SK-N-SH treated with all-trans-retinoic acid at 6 μM for 48 hours (cell line): ENCODE data around the gene SCCPDH.

Source experiments
- ARNTL ChIP-seq: fragments of 450-650 bp; formaldehyde crosslinking; IDR thresholded peaks from 2 replicates; pipeline ENCODE4 v1.5.0; 2020; ENCODE audit warnings: low read depth, mild to moderate bottlenecking, moderate library complexity, borderline replicate concordance
- CSDC2 ChIP-seq: fragments of 250-450 bp; sonication (Bioruptor Pico); IDR thresholded peaks from 2 replicates; pipeline ENCODE4 v1.5.0; 2020; ENCODE audit warnings: mild to moderate bottlenecking, moderate library complexity
- ESRRG ChIP-seq: fragments of 250-450 bp; sonication (Bioruptor Pico); IDR thresholded peaks from 2 replicates; pipeline ENCODE4 v1.6.1; 2021; ENCODE audit warnings: mild to moderate bottlenecking
- GLIS3 ChIP-seq: fragments of 250-450 bp; sonication (Bioruptor Pico); IDR thresholded peaks from 2 replicates; pipeline ENCODE4 v1.5.0; 2020; ENCODE audit warnings: mild to moderate bottlenecking, moderate library complexity
- ISL1 ChIP-seq: fragments of 250-450 bp; sonication (Bioruptor Pico); IDR thresholded peaks from 2 replicates; pipeline ENCODE4 v2.1.2; 2022; ENCODE audit warnings: mild to moderate bottlenecking, moderate library complexity
- OSR1 ChIP-seq: fragments of 250-450 bp; sonication (Bioruptor Pico); IDR thresholded peaks from 2 replicates; pipeline ENCODE4 v1.8.0; 2022; ENCODE audit warnings: moderate library complexity, mild to moderate bottlenecking, inconsistent platforms
- RARB ChIP-seq: fragments of 250-450 bp; sonication (Bioruptor Pico); IDR thresholded peaks from 2 replicates; pipeline ENCODE4 v1.8.0; 2021; ENCODE audit warnings: mild to moderate bottlenecking, moderate library complexity
- SNAI2 ChIP-seq: fragments of 250-450 bp; sonication (Bioruptor Pico); IDR thresholded peaks from 2 replicates; pipeline ENCODE4 v1.5.0; 2020; ENCODE audit warnings: mild to moderate bottlenecking, moderate library complexity
- ZFP3 ChIP-seq: fragments of 250-450 bp; sonication (Bioruptor Pico); IDR thresholded peaks from 2 replicates; pipeline ENCODE4 v1.5.0; 2020; ENCODE audit warnings: mild to moderate bottlenecking, moderate library complexity
- ZFP30 ChIP-seq: fragments of 450-650 bp; formaldehyde crosslinking; IDR thresholded peaks from 2 replicates; pipeline ENCODE4 v1.5.0; 2022; ENCODE audit warnings: mild to moderate bottlenecking, moderate library complexity
- ZNF70 ChIP-seq: fragments of 450-650 bp; formaldehyde crosslinking; IDR thresholded peaks from 2 replicates; pipeline ENCODE4 v1.5.0; 2020; ENCODE audit warnings: mild to moderate bottlenecking, moderate library complexity
- ZNF8 ChIP-seq: fragments of 450-650 bp; formaldehyde crosslinking; IDR thresholded peaks from 2 replicates; pipeline ENCODE4 v1.5.0; 2020; ENCODE audit warnings: mild to moderate bottlenecking, moderate library complexity
- TF ChIP-seq, protein P1 (sequence below): fragments of 250-450 bp; sonication (Bioruptor Pico); IDR thresholded peaks from 2 replicates; pipeline ENCODE4 v1.8.0; 2020; ENCODE audit warnings: mild to moderate bottlenecking, moderate library complexity, borderline replicate concordance
- TF ChIP-seq, protein P2 (sequence below): fragments of 250-450 bp; sonication (Bioruptor Pico); IDR thresholded peaks from 2 replicates; pipeline ENCODE4 v1.5.1; 2020; ENCODE audit warnings: low read depth, mild to moderate bottlenecking, moderate library complexity

DNA sequence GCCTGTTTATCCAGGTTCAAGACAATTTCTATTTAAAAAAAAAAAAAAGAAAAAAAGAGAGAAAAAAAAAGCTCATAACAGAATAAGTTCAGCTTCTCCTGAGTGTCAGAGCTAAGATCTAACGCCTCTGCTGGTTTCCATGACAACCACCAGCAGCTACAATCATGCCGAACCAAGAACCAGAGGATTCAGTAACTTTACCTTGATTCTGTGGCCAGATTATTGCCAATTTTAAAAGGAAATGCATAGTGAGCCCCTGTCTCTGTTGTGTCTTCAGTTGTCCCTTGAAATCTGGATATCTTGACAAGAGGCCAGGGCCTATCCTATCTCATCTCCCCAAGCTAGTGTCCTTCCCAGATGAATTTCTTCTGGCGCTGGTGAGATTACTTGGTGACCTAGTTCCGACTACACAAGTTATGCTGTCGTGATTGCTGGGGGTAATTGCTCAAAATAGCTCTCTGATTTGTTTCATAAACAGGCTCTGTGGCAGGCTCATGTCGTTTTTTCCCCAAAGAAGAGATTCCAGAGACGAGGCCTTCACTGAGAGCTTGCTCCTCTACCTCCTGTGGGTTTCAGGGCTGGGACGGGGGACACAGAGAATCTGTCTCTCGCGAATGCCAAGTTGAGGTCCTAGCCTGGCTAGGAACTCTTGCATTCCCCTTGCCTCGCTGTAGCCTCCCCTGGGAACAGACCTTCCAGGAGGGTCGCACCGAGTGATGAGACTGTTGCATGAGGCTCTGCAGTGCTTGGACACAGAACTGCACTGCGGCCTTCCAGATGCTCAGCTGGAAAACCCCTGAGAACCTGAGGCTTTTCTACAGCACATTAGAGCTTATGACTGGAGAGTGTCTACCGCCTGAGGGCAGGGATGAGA, 32.4 kb upstream of the SCCPDH start:
- TF ChIP-seq, protein P1, sequence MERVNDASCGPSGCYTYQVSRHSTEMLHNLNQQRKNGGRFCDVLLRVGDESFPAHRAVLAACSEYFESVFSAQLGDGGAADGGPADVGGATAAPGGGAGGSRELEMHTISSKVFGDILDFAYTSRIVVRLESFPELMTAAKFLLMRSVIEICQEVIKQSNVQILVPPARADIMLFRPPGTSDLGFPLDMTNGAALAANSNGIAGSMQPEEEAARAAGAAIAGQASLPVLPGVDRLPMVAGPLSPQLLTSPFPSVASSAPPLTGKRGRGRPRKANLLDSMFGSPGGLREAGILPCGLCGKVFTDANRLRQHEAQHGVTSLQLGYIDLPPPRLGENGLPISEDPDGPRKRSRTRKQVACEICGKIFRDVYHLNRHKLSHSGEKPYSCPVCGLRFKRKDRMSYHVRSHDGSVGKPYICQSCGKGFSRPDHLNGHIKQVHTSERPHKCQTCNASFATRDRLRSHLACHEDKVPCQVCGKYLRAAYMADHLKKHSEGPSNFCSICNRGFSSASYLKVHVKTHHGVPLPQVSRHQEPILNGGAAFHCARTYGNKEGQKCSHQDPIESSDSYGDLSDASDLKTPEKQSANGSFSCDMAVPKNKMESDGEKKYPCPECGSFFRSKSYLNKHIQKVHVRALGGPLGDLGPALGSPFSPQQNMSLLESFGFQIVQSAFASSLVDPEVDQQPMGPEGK (CRISPR knock-in tag), result no peak
- no peak for TF ChIP-seq ZFP3 (CRISPR knock-in tag)
- no peak for TF ChIP-seq ZFP30
- no peak for TF ChIP-seq SNAI2
- TF ChIP-seq ZNF8 (CRISPR knock-in tag), result no peak
- TF ChIP-seq, protein P2, sequence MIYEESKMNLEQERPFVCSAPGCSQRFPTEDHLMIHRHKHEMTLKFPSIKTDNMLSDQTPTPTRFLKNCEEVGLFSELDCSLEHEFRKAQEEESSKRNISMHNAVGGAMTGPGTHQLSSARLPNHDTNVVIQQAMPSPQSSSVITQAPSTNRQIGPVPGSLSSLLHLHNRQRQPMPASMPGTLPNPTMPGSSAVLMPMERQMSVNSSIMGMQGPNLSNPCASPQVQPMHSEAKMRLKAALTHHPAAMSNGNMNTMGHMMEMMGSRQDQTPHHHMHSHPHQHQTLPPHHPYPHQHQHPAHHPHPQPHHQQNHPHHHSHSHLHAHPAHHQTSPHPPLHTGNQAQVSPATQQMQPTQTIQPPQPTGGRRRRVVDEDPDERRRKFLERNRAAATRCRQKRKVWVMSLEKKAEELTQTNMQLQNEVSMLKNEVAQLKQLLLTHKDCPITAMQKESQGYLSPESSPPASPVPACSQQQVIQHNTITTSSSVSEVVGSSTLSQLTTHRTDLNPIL (CRISPR knock-in tag), result no peak
- no peak for TF ChIP-seq RARB (CRISPR knock-in tag)
- no peak for TF ChIP-seq ARNTL
- no peak for TF ChIP-seq GLIS3
- TF ChIP-seq OSR1 (CRISPR knock-in tag), result no peak
- no peak for TF ChIP-seq CSDC2 (CRISPR knock-in tag)
- TF ChIP-seq ESRRG (CRISPR knock-in tag), result no peak
- TF ChIP-seq ISL1 (CRISPR knock-in tag), result no peak
- no peak for TF ChIP-seq ZNF70 (CRISPR knock-in tag)
